Hematopoietic multipotent progenitor cell treated with erythropoietin and hydrocortisone succinate and interleukin-3 and kit ligand, for 4 days (in vitro differentiated cells): Measurements from ENCODE around the gene MSI2.

Experiments used
- DNase-seq: peaks from one replicate; pipeline ENCODE4 v3.0.0-alpha.2; 2015

Gene MSI2

GRCh38 chr17:57631871-57632270, 375.5 kb downstream of the MSI2 start:
- DNase-seq = no peak

- DNase-seq = no peak
Measured at GRCh38 chr17:57632294-57632693, 376.0 kb downstream of the MSI2 start.

GRCh38 chr17:57633236-57633635, 376.9 kb downstream of the MSI2 start:
- DNase-seq = no peak

GRCh38 chr17:57634713-57635465, 378.6 kb downstream of the MSI2 start:
- no peak for DNase-seq

GRCh38 chr17:57636274-57636673, 380.0 kb downstream of the MSI2 start:
- no peak for DNase-seq

GRCh38 chr17:57636985-57637665, 380.8 kb downstream of the MSI2 start:
- DNase-seq = no peak

- no peak for DNase-seq
Measured at GRCh38 chr17:57637666-57638010, 381.3 kb downstream of the MSI2 start.

GRCh38 chr17:57638284-57638683, 382.0 kb downstream of the MSI2 start:
- no peak for DNase-seq

GRCh38 chr17:57639381-57639780, 383.1 kb downstream of the MSI2 start:
- DNase-seq = no peak

- no peak for DNase-seq
Measured at GRCh38 chr17:57640079-57640478, 383.8 kb downstream of the MSI2 start.

- no peak for DNase-seq
Measured at GRCh38 chr17:57641761-57642160, 385.4 kb downstream of the MSI2 start.

GRCh38 chr17:57643062-57643461, 386.7 kb downstream of the MSI2 start:
- DNase-seq = no peak

GRCh38 chr17:57644326-57644725, 388.0 kb downstream of the MSI2 start:
- DNase-seq = no peak

GRCh38 chr17:57645950-57646665, 389.8 kb downstream of the MSI2 start:
- DNase-seq = no peak

GRCh38 chr17:57648720-57649119, 392.4 kb downstream of the MSI2 start:
- no peak for DNase-seq

- no peak for DNase-seq
Measured at GRCh38 chr17:57649191-57649590, 392.9 kb downstream of the MSI2 start.

GRCh38 chr17:57649731-57650484, 393.6 kb downstream of the MSI2 start:
- DNase-seq = no peak

GRCh38 chr17:57650548-57650947, 394.2 kb downstream of the MSI2 start:
- no peak for DNase-seq

GRCh38 chr17:57651451-57651850, 395.1 kb downstream of the MSI2 start:
- no peak for DNase-seq

- DNase-seq = no peak
Measured at GRCh38 chr17:57651996-57652395, 395.7 kb downstream of the MSI2 start.

GRCh38 chr17:57652811-57653210, 396.5 kb downstream of the MSI2 start:
- no peak for DNase-seq

GRCh38 chr17:57653279-57653678, 397.0 kb downstream of the MSI2 start:
- no peak for DNase-seq

GRCh38 chr17:57654040-57654775, 397.9 kb downstream of the MSI2 start:
- DNase-seq = no peak
